AG08395 (cell line): ENCODE measurements around the gene BCL11B.
A peak's percentile ranks its signal among the peaks of the same experiment; 100 is the strongest.

Experiments
- DNase-seq: peaks from one replicate; pipeline ENCODE4 v3.0.0; 2012; ENCODE audit warnings: mixed read lengths, low spot score

BCL11B gene

GRCh38 chr14:99271951-99272631 is at the start of gene BCL11B:
Gene BCL11B (minus strand): TSS chr14:99272197. CDS start chr14:99271218, 979 bp downstream.
- peak; percentile 82 for DNase-seq

GRCh38 chr14:99321236-99321925 is 49.4 kb upstream of the BCL11B start:
- no peak for DNase-seq

- no peak for DNase-seq
Measured at GRCh38 chr14:99320621-99321235, 48.7 kb upstream of the BCL11B start.

- DNase-seq: peak; percentile 73
Measured at GRCh38 chr14:99320105-99320572, 48.1 kb upstream of the BCL11B start.

- no peak for DNase-seq
Measured at GRCh38 chr14:99318959-99319295, 46.9 kb upstream of the BCL11B start.

GRCh38 chr14:99318091-99318958 is 46.3 kb upstream of the BCL11B start:
- no peak for DNase-seq

GRCh38 chr14:99317231-99318090 is 45.5 kb upstream of the BCL11B start:
- DNase-seq: no peak

- DNase-seq: no peak
Measured at GRCh38 chr14:99316281-99317163, 44.5 kb upstream of the BCL11B start.

- no peak for DNase-seq
Measured at GRCh38 chr14:99315197-99315596, 43.2 kb upstream of the BCL11B start.

GRCh38 chr14:99314623-99315022 is 42.6 kb upstream of the BCL11B start:
- no peak for DNase-seq

GRCh38 chr14:99313234-99313633 is 41.2 kb upstream of the BCL11B start:
- no peak for DNase-seq

GRCh38 chr14:99312106-99312505 is 40.1 kb upstream of the BCL11B start:
- no peak for DNase-seq

- no peak for DNase-seq
Measured at GRCh38 chr14:99309220-99309766, 37.3 kb upstream of the BCL11B start.

- no peak for DNase-seq
Measured at GRCh38 chr14:99304208-99304607, 32.2 kb upstream of the BCL11B start.

- no peak for DNase-seq
Measured at GRCh38 chr14:99300190-99300589, 28.2 kb upstream of the BCL11B start.

- DNase-seq: no peak
Measured at GRCh38 chr14:99296517-99296916, 24.5 kb upstream of the BCL11B start.

GRCh38 chr14:99289394-99290189 is 17.6 kb upstream of the BCL11B start:
- no peak for DNase-seq

- no peak for DNase-seq
Measured at GRCh38 chr14:99288948-99289347, 17.0 kb upstream of the BCL11B start.
